Peyer's patch (tissue), 4 donors: ENCODE results near the gene MAGI2. TPM values are rescaled to one million over a fixed set of nuclear protein-coding genes. Genes with fewer than 3 reads are reported as not detected.

Experiments used
- DNase-seq, 3 donors: peaks; one replicate each; pipeline ENCODE4 v3.0.0-alpha.2; 2017 to 2019
- H3K27ac ChIP-seq, 4 donors: fragments of 200-600 bp; sonication (generic); one replicate each; pipeline ENCODE4 v1.5.1; 2016 to 2019
- H3K27me3 ChIP-seq, 2 donors: fragments of 200-600 bp; sonication (generic); one replicate each; pipeline ENCODE4 v1.5.1; 2019
- H3K36me3 ChIP-seq, 3 donors: fragments of 200-600 bp; sonication (generic); one replicate each; pipeline ENCODE4 v1.5.1; 2016 to 2019
- H3K4me1 ChIP-seq, 4 donors: fragments of 200-600 bp; sonication (generic); one replicate each; pipeline ENCODE4 v1.5.1; 2016 to 2019
- H3K4me3 ChIP-seq, 4 donors: fragments of 200-600 bp; sonication (generic); 1 replicate in 3 of 4; 2 replicates in 1 of 4; pipeline ENCODE4 v1.5.1; 2016 to 2019; ENCODE audit warnings: mild to moderate bottlenecking in 1 of 4
- H3K9me3 ChIP-seq, 4 donors: fragments of 200-600 bp; sonication (generic); one replicate each; pipeline ENCODE4 v1.5.1; 2016 to 2019; ENCODE audit warnings: mild to moderate bottlenecking in 1 of 4
- POLR2A ChIP-seq, 2 donors: fragments of 450-650 bp; IDR thresholded peaks; one replicate each; pipeline ENCODE4 v1.5.1; 2017; ENCODE audit warnings: antibody characterized with exemption in 2 of 2, mild to moderate bottlenecking in 2 of 2, moderate library complexity in 2 of 2
- total RNA-seq, 4 donors: library from RNA; depleted of rRNA; stranded (reverse); fragments of >200 nt; gene quantifications; one replicate each; pipeline ENCODE4 v1.1.0, GENCODE V29; 2016
- TF ChIP-seq, protein P1 (sequence below), 6 experiments: fragments of 450-650 bp in 4 of 6; fragments of 200-600 bp in 2 of 6; sonication (generic) in 1 of 6; IDR thresholded peaks; one replicate each; pipeline ENCODE4 v1.5.1; 2017 to 2019; ENCODE audit warnings: antibody characterized with exemption in 6 of 6, mild to moderate bottlenecking in 3 of 6, moderate library complexity in 1 of 6

MAGI2 gene
- total RNA-seq, 4 donors from 2014 or later, result 1.6 to 12.4 (median 2.8) TPM

- Histone ChIP-seq H3K27me3 (no peaks in the 10 kb centered on the region), H3K4me1 (no peaks in the 10 kb centered on the region), H3K36me3 (no peaks in the 10 kb centered on the region), H3K27ac (no peak overlapping the region), H3K9me3 (no peaks in the 10 kb centered on the region), H3K4me3 (no peak overlapping the region)
- no peak for DNase-seq
- no peak for TF ChIP-seq POLR2A (IDR thresholded peaks at IDR 0.05)
- TF ChIP-seq, protein P1, sequence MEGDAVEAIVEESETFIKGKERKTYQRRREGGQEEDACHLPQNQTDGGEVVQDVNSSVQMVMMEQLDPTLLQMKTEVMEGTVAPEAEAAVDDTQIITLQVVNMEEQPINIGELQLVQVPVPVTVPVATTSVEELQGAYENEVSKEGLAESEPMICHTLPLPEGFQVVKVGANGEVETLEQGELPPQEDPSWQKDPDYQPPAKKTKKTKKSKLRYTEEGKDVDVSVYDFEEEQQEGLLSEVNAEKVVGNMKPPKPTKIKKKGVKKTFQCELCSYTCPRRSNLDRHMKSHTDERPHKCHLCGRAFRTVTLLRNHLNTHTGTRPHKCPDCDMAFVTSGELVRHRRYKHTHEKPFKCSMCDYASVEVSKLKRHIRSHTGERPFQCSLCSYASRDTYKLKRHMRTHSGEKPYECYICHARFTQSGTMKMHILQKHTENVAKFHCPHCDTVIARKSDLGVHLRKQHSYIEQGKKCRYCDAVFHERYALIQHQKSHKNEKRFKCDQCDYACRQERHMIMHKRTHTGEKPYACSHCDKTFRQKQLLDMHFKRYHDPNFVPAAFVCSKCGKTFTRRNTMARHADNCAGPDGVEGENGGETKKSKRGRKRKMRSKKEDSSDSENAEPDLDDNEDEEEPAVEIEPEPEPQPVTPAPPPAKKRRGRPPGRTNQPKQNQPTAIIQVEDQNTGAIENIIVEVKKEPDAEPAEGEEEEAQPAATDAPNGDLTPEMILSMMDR (IDR thresholded peaks at IDR 0.05), result no peak
Measured at GRCh38 chr7:79377097-79377496, 76.4 kb downstream of the MAGI2 start.

GRCh38 chr7:79376299-79377025 is 77.0 kb downstream of the MAGI2 start:
- H3K36me3 ChIP-seq, result no peaks in the 10 kb centered on the region
- DNase-seq, result no peak
- no peak overlapping the region for H3K27ac ChIP-seq
- no peak overlapping the region for H3K4me3 ChIP-seq
- no peaks in the 10 kb centered on the region for H3K4me1 ChIP-seq
- TF ChIP-seq, protein P1 (IDR thresholded peaks at IDR 0.05), result no peak
- no peak for TF ChIP-seq POLR2A (IDR thresholded peaks at IDR 0.05)
- no peaks in the 10 kb centered on the region for H3K27me3 ChIP-seq
- H3K9me3 ChIP-seq, result no peaks in the 10 kb centered on the region

- H3K36me3 ChIP-seq, result no peaks in the 10 kb centered on the region
- H3K4me1 ChIP-seq, result no peaks in the 10 kb centered on the region
- H3K4me3 ChIP-seq, result no peak overlapping the region
- H3K27me3 ChIP-seq, result no peaks in the 10 kb centered on the region
- no peaks in the 10 kb centered on the region for H3K9me3 ChIP-seq
- TF ChIP-seq, protein P1 (IDR thresholded peaks at IDR 0.05), result no peak
- no peak for TF ChIP-seq POLR2A (IDR thresholded peaks at IDR 0.05)
- DNase-seq, result no peak
- H3K27ac ChIP-seq, result no peak overlapping the region
Measured at GRCh38 chr7:79361214-79361613, 92.3 kb downstream of the MAGI2 start.

GRCh38 chr7:79359827-79360226 is 93.6 kb downstream of the MAGI2 start:
- Histone ChIP-seq H3K9me3 (no peaks in the 10 kb centered on the region), H3K27ac (no peak overlapping the region), H3K4me1 (no peaks in the 10 kb centered on the region), H3K4me3 (no peak overlapping the region), H3K27me3 (no peaks in the 10 kb centered on the region), H3K36me3 (no peaks in the 10 kb centered on the region)
- TF ChIP-seq POLR2A (IDR thresholded peaks at IDR 0.05), result no peak
- TF ChIP-seq, protein P1 (IDR thresholded peaks at IDR 0.05), result no peak
- no peak for DNase-seq

DNA sequence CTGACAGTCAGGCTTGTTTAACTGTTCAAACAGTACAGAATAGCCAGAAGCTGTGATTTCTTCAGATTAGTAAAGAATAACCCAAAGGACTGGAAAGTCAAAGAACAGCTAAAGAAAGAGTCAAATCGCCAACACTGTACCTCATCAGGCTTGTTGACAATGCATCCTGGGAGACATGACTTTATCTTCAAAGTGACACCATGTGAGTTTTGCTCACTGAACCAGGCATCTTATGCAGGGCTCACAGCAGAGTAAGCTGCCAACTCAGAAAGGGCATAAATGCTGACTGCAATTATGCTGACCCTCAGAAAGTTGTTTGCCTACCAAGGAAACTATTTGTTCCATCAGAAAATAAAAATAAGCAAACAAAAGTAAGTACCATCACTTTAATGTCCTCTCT is 96.4 kb downstream of the MAGI2 start:
- no peak overlapping the region for H3K27ac ChIP-seq
- H3K9me3 ChIP-seq, result no peaks in the 10 kb centered on the region
- no peaks in the 10 kb centered on the region for H3K4me1 ChIP-seq
- no peak overlapping the region for H3K4me3 ChIP-seq
- TF ChIP-seq, protein P1 (IDR thresholded peaks at IDR 0.05), result no peak
- TF ChIP-seq POLR2A (IDR thresholded peaks at IDR 0.05), result no peak
- H3K27me3 ChIP-seq, result no peaks in the 10 kb centered on the region
- no peaks in the 10 kb centered on the region for H3K36me3 ChIP-seq
- DNase-seq, result no peak
